Left ventricle myocardium inferior (tissue), 1 donor: ENCODE data around the gene RCOR2. TPM values are rescaled to one million over a fixed set of nuclear protein-coding genes. Genes with fewer than 3 reads are reported as not detected.

Source experiments
- DNase-seq: peaks from one replicate; pipeline ENCODE4 v3.0.0-alpha.2; 2020
- H3K27ac ChIP-seq: fragments of 200-600 bp; replicated peaks from 2 replicates; pipeline ENCODE4 v1.8.0; 2021
- H3K27me3 ChIP-seq: fragments of 200-600 bp; 2 replicates; pipeline ENCODE4 v1.8.0; 2021; ENCODE audit warnings: low read depth
- H3K36me3 ChIP-seq: fragments of 200-600 bp; 2 replicates; pipeline ENCODE4 v1.8.0; 2021
- H3K4me1 ChIP-seq: fragments of 200-600 bp; 2 replicates; pipeline ENCODE4 v1.8.0; 2021
- H3K4me3 ChIP-seq: fragments of 200-600 bp; 2 replicates; pipeline ENCODE4 v1.8.0; 2021; ENCODE audit warnings: mild to moderate bottlenecking, moderate library complexity
- H3K9me3 ChIP-seq: fragments of 200-600 bp; replicated peaks from 2 replicates; pipeline ENCODE4 v1.8.0; 2021
- intact Hi-C: fragments of 100-400 bp; cut with micrococcal nuclease; formaldehyde crosslinking; loops from one replicate; pipeline ENCODE4 v1.11.0; 2022
- total RNA-seq: library from RNA; stranded (reverse); fragmentation: NEBNext Ultra II Directional; extraction: Animal tissue kit (Norgen Biotek cat#: 25700); gene quantifications from one replicate; pipeline ENCODE4 v1.2.1, GENCODE V29; 2021
- TF ChIP-seq, protein P1 (sequence below): fragments of 200-600 bp; IDR thresholded peaks from 2 replicates; pipeline ENCODE4 v1.8.0; 2021; ENCODE audit warnings: antibody characterized with exemption, mild to moderate bottlenecking, borderline replicate concordance
- donor health status: DM: no; HTN: yes; CAD: no; lungs with severe emphysema.

RCOR2 gene
- total RNA-seq, 1 donor from 2014 or later, result 10.5 TPM

DNA sequence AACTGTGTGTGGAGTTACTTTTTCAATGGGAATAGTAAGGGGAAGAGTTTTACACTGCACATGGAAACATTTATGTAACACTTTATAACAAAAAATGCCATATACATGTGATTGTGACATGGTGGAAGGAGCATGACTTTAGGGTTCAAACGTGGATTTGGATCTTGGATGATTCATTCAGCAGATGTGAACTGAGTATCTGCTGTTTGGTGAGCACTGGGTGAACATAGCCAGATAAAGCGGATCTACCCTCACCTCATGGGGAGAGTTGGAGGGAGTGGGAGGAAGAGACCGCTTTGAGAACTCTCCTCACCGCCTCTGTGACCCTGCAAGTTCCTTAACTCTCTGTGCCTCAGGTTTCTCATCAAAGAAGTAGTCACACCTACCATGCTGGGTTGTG lies 24.9 kb upstream of the RCOR2 start:
- Histone ChIP-seq H3K27ac (peak overlapping the region; percentile 83), H3K4me3 (no peak overlapping the region), H3K9me3 (no peaks in the 10 kb centered on the region), H3K27me3 (no peaks in the 10 kb centered on the region), H3K36me3 (peaks cover 9% of the 10 kb centered on the region), H3K4me1 (peaks cover 75% of the 10 kb centered on the region)
- intact Hi-C loops, result no loop called here
- TF ChIP-seq, protein P1, sequence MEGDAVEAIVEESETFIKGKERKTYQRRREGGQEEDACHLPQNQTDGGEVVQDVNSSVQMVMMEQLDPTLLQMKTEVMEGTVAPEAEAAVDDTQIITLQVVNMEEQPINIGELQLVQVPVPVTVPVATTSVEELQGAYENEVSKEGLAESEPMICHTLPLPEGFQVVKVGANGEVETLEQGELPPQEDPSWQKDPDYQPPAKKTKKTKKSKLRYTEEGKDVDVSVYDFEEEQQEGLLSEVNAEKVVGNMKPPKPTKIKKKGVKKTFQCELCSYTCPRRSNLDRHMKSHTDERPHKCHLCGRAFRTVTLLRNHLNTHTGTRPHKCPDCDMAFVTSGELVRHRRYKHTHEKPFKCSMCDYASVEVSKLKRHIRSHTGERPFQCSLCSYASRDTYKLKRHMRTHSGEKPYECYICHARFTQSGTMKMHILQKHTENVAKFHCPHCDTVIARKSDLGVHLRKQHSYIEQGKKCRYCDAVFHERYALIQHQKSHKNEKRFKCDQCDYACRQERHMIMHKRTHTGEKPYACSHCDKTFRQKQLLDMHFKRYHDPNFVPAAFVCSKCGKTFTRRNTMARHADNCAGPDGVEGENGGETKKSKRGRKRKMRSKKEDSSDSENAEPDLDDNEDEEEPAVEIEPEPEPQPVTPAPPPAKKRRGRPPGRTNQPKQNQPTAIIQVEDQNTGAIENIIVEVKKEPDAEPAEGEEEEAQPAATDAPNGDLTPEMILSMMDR, result no peak
- no peak for DNase-seq

DNA sequence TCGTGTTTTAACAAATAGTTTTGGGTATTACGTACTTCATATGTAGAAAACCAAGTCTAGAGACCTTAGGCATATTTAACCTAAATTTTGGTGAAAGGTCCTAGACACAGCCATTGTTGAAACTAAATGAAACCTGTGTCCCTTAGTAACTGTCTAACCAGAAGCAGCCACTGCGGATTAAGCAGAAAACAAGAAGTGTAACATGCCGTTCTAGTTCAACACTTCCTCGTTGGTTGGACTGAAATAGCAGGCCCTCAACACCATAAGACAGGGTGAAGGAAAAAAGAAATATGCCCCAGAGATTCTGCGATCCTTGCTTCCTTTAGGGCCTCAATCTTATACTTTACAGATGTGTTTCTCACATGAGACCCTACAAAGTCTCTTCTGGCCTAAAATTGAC lies 23.8 kb upstream of the RCOR2 start:
- TF ChIP-seq, protein P1, result no peak
- Histone ChIP-seq H3K27me3 (no peaks in the 10 kb centered on the region), H3K4me1 (peaks cover 74% of the 10 kb centered on the region), H3K36me3 (no peaks in the 10 kb centered on the region), H3K9me3 (no peaks in the 10 kb centered on the region), H3K4me3 (no peak overlapping the region), H3K27ac (peak overlapping the region; percentile 83)
- intact Hi-C loops, result no loop called here
- DNase-seq, result no peak

DNA sequence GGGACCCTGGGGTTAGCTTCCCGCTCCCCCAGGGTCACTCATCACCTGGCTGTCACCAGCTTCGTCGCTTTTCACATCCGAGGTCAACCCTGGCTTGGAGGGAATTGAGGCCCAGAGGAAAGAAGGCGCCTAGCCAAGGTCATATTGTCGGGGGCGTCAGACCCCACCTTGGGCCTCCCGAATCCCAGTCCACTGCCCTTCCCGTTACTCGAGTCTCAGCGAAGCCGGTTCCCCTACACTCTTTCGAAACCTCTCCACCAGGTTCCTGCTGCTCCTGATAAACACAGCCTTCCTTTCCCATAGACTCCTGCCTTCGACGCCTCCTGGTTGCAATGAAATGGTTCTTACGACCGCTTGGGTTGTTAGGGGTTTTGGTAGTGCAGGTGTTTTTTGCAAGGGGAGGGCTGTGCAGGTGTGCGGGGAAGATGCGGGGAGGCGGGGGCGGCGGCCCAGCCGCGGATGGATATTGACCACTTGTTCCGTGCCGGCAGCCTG lies 22.5 kb upstream of the RCOR2 start:
- H3K4me3 ChIP-seq, result peak overlapping the region; percentile 81
- DNase-seq, result no peak
- H3K9me3 ChIP-seq, result no peaks in the 10 kb centered on the region
- intact Hi-C loops, result no loop called here
- no peaks in the 10 kb centered on the region for H3K27me3 ChIP-seq
- H3K27ac ChIP-seq, result peak overlapping the region; percentile 83
- TF ChIP-seq, protein P1, result no peak
- H3K4me1 ChIP-seq, result peaks cover 61% of the 10 kb centered on the region
- no peaks in the 10 kb centered on the region for H3K36me3 ChIP-seq

DNA sequence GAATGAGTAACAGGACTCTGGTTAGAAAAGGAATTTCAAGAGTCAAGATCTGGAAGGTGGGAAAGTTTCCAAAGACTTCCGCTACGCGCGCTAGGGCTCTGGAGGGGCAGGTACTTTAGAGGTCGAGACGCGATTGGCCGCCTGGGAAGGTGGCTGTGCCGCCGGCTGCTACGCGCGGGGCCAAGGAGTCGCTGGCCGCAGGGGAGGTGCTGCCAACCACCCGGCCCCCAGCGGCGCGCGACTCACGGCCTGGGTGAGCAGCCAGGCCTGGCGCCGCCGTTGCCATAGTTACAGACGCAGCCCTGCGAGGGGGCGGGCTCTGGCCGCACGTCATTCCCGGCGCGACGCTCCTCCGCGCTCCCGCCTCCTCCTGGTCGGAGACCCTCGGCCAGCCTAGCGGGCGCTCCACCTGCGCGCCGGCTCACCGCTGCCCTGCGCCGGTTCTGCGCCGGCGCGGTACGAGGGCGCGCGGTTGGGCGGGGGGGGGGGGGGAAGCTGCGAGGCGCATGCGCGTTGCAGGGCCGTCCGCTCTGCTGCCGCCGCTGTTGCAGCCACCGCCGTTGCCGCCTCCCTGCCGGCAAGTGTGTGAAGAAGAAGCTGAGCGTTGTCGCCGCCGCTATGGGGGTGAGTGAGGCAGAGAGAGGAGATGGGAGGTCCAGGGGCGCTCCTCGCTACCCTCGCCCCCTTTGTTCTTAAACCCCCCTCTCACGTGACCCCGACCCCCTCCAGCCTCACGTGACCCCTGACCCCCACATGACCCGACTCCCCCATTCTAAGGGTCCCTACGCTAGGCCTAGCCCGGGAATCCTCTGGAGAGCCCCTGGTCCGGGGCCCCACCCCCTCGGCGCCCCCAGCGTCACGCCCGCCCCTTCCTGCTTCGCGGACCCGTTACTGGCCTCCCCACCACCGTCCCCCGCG lies 21.8 kb upstream of the RCOR2 start, which contains the start of gene NAA40:
NAA40 (plus strand) TSS at position 524 of the 918 bp plus-strand sequence; CDS start at position 619, 95 bp downstream.
- DNase-seq, result peak; percentile 87
- Histone ChIP-seq H3K27ac (peak within 1 kb of the TSS; percentile 83), H3K4me1 (peaks cover 54% of the 10 kb centered on the region), H3K27me3 (no peaks in the 10 kb centered on the region), H3K9me3 (no peaks in the 10 kb centered on the region), H3K36me3 (no peaks in the 10 kb centered on the region), H3K4me3 (peak within 1 kb of the TSS; percentile 81)
- intact Hi-C loops, result no loop called here
- TF ChIP-seq, protein P1, result no peak

DNA sequence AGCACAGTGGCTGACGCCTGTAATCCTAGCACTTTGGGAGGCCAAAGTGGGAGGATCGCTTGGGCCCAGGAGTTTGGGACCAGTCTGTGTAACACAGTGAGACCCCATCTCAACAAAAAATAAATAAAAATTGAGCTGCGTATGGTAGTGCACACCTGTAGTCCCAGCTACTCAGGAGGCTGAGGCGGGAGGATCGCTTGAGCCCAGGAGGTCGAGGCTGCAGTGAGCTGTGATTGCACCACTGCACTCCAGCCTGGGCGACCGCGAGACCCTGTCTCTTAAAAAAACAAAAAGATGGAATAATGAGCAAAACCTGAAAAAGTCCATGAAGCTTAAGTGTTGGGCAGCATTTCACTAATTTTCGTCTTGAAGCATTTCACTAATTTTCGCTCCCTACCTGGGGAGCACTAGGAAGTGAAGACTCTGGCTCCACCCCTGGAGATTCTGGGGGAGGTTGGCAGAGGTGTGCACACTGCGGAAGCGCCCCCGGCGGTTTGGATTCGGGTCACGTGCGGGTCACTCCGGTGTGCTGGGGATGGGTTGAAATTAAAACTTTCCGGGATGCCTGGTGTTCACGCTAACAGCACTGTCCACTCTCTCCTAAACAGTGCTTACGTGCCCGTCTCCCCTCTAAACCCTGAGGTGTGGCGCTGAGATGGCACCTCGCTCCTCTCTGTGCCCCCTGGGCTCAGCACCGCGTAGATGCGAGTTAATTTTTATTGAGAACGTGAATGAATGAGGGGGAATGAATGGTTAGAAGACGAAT lies 20.9 kb upstream of the RCOR2 start:
- Histone ChIP-seq H3K27ac (peak overlapping the region; percentile 83), H3K4me3 (peak overlapping the region; percentile 81), H3K27me3 (no peaks in the 10 kb centered on the region), H3K4me1 (peaks cover 45% of the 10 kb centered on the region), H3K9me3 (no peaks in the 10 kb centered on the region), H3K36me3 (no peaks in the 10 kb centered on the region)
- TF ChIP-seq, protein P1, result no peak
- DNase-seq, result no peak
- intact Hi-C loops, result no loop called here
